ENCODE results near the gene VPS36.
"Not testable (repeated sequence)": the region's sequence is repeated elsewhere in the genome, so short reads cannot be mapped to it uniquely, and the experiment has no call there.

Gene VPS36

GRCh38 chr13:52374873-52375411 is 75.5 kb downstream of the VPS36 start:
- DNase-seq (ENCODE audit: low read depth) = no peak

GRCh38 chr13:52374389-52374788 is 76.0 kb downstream of the VPS36 start:
- DNase-seq (ENCODE audit: low read depth) = no peak

- DNase-seq (ENCODE audit: low read depth) = not testable (repeated sequence)
Observed at GRCh38 chr13:52373277-52373676, 77.2 kb downstream of the VPS36 start.

- DNase-seq (ENCODE audit: low read depth) = no peak
Observed at GRCh38 chr13:52371736-52372247, 78.6 kb downstream of the VPS36 start.

- no peak for DNase-seq (ENCODE audit: low read depth)
Observed at GRCh38 chr13:52366291-52366690, 84.1 kb downstream of the VPS36 start.

All from stimulated activated CD4-positive, alpha-beta T cell treated with anti-CD3 and anti-CD28 coated beads, Interleukin-2, amount 100 ng/mL, for 4 hours (primary cell).